Measurements from ENCODE around the gene RNF187.

- TF ChIP-seq CTCF (conservative IDR thresholded peaks at IDR 0.05 in 1 of 2, IDR thresholded peaks at IDR 0.05 in 1 of 2; ENCODE audit: low read depth in 1 of 2, low read length in 2 of 2), result no peak
- no peak for TF ChIP-seq EZH2 (IDR thresholded peaks at IDR 0.05; ENCODE audit: low read length, missing control alignments)
Observed at GRCh38 chr1:228527596-228527995, 40.4 kb downstream of the RNF187 start.

Data from fibroblast of lung (primary cell).